ENCODE results near the gene CALHM5.
A peak's percentile ranks its signal among the peaks of the same experiment; 100 is the strongest.

The CALHM5 gene

GRCh38 chr6:116572162-116572561 lies 60.7 kb downstream of the CALHM5 start:
- ChIA-PET POLR2A (interaction anchor here (0.9 to 1.0 kb wide), 2 partner anchors 46 to 95 kb away, joined by 3 read pairs; no protein-coding TSS in a partner anchor), CTCF (interaction anchor here (0.6 to 5.2 kb wide), 7 partner anchors 9 to 453 kb away, joined by 3 to 36 read pairs (median 11); no protein-coding TSS in a partner anchor)
- DNase-seq = peak in 2 of 3 donors; percentile 17 to 26
- Histone ChIP-seq H3K36me3 (ENCODE audit: control insufficient read depth in 4 of 4, insufficient read depth in 4 of 4, low read length in 3 of 4) (peaks cover 0 to 13% (median 10%) of the 10 kb centered on the region in 4 experiments), H3K27me3 (replicated peaks in 2 of 5; ENCODE audit: control insufficient read depth in 4 of 5, insufficient read depth in 5 of 5, low read length in 4 of 5) (no peaks in the 10 kb centered on the region), H3K4me1 (ENCODE audit: control extremely low read depth in 1 of 4, control insufficient read depth in 4 of 4, insufficient read depth in 4 of 4, low read length in 3 of 4) (peaks cover 24 to 37% (median 32%) of the 10 kb centered on the region in 4 experiments), H3K27ac (ENCODE audit: insufficient read depth in 1 of 2, low read depth in 1 of 2, low read length in 2 of 2, poor library complexity in 1 of 2, severe bottlenecking in 2 of 2) (peak overlapping the region; percentile 92 to 97), H3K9me3 (ENCODE audit: control extremely low read depth in 1 of 5, control insufficient read depth in 4 of 5, insufficient read depth in 2 of 5, low read depth in 1 of 5, low read length in 4 of 5) (no peaks in the 10 kb centered on the region), H3K4me3 (ENCODE audit: control insufficient read depth in 1 of 7, extremely low read depth in 1 of 7, insufficient read depth in 4 of 7, low read depth in 2 of 7, low read length in 6 of 7) (peak overlapping the region in 6 of 7 experiments; percentile 96 to 100 (median 97))
- 0% methylated on average over 4 of the region's 7 CpGs for WGBS (ENCODE audit: insufficient coverage)
